ENCODE measurements around the gene PRDM15.

The PRDM15 gene

DNA sequence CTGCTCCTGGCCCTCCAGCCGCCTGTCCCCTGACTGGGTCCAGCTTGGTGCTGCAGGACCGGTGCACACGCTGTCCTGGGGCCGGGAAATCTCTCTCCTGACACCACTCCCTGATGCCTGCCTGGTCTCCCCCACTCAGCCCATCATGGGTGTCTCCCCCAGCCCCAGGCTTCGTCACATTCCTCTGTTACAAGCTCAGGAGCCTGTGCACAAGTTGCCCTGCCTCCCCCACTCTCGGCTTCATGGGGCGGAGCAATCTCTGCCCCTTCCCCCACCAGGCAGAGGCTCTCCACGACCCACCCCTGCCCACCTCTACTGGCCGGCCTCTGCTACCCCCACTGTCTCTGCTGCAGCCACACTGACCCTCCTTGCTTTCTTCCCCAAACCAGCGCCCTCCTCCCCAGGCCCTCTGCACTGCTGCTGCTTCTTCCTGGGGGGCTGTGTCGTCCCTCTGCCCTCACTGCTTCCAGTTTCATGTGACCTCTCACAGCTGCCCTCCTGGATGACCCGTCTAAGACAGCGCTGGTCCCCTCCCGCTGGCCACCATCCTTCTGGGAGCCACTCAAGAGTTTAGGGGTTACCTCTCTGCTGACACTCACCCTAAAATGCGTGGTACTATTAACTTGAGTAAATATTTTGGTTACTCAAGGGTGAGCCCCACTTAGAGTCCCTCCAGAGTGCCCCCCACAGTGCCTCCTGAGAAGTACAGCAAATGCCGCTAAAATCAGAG lies 106.6 kb downstream of the PRDM15 start:
- DNase-seq = no peak

DNA sequence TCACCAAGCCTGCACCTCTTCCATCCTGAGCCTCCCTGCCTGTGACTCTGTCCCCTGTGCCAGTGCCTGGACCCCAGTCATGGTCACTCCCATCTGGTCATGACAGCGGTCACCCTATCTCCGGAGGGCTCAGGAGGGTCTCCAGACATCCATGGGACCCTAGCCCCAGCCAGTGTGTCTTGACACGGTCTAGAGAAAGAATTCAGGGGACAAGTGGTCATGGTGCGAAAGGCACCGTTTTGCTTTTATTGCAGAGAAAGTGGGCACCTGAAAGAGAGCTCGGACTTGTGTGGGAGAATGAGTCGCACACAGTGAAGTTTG lies 107.6 kb downstream of the PRDM15 start:
- DNase-seq = no peak

DNA sequence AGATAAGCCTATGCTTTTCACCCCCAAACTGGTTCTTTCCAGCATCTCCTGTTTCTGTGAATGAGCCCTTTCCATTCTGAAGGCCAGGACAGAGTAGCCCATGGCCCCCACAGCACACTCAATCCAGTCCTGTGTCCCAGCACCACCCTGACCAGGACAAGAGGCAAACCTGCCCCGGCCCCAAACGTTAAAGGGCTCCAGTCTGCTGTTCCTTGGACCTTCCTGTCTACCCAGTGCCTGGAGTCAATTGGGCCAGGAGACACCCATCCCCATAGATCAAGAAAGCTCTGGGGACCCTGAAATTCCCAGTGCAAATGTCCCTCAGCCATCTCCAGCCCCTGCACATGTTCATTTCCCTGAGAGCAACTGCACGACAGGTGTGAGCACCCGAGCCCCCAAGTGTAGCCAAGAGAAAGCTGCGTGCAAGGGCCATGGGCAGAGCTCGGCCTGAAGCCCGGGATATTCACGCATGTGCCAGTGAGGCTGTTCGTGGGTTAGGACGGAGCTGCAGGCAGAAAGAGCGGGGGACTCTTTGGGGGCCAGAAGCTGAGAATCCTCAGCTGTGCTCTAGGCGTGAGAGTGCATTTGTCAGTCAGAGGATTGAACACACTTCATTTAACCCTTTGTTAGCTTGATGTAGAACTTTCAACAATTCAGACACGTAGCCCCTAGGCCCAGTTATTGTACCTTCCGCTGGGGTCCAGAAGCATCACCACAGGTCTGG lies 108.1 kb downstream of the PRDM15 start:
- DNase-seq = no peak

GRCh38 chr21:41769933-41770332 lies 109.2 kb downstream of the PRDM15 start:
- DNase-seq = no peak

DNA sequence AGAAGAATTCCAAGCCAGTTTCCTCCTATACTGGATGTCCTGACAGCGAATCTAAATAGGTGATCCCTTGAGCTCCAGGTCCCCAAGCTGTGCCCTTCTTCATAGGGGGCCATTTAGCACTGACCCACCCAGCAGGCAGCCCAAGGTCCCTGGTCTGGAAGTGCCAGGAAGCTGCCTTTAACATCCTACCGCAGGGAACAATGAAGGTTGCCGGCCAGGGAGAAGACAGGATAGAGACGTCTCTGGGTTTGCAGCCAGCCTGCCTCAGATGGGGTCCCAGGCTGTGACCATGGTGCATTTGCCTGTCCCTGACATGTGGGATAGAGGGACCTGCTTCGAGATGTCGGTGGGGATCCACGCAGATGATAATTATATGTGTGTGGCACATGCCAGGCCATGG lies 109.6 kb downstream of the PRDM15 start:
- no peak for DNase-seq

GRCh38 chr21:41769111-41769510 lies 110.0 kb downstream of the PRDM15 start:
- no peak for DNase-seq

GRCh38 chr21:41768437-41769042 lies 110.6 kb downstream of the PRDM15 start:
- DNase-seq = no peak

DNA sequence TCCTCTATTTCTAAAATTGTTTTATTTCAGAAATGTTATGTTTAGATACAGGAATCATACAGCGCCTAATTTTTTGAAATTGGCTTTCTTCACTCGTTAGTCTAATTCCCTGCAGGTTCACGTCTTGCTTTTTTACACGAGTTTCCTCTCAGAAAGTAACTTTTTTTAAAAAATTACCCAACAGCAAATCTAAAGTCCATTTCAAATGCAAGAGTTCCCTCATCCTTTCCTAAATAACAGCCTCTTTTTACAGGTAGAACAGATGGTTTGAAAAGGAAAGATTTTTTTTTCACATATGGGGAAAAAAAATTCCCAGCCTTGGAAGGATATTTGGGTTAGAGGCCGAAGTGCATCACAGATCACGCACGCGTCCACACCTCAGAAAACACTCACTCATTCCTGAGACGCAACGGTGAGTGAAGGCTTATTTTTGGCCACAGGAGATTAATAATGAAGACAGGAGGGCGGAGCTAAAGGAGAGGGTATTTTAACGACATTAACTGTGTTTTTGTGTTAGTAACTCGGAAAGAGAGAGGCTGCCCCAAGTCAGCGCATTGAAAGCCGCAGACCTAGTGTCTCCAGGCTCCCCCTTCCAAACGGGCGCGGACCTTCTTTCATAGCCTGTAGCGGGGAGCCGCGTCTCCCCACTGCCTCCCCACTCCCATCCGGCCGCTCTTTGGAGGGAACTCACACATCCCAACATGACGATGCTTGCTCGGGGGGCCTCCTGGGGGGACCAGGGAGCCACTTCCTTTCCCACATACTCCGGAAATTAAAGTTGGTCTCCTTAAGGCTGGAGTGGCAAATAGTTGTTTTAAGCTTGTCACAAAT lies 111.3 kb downstream of the PRDM15 start:
- no peak for DNase-seq

DNA sequence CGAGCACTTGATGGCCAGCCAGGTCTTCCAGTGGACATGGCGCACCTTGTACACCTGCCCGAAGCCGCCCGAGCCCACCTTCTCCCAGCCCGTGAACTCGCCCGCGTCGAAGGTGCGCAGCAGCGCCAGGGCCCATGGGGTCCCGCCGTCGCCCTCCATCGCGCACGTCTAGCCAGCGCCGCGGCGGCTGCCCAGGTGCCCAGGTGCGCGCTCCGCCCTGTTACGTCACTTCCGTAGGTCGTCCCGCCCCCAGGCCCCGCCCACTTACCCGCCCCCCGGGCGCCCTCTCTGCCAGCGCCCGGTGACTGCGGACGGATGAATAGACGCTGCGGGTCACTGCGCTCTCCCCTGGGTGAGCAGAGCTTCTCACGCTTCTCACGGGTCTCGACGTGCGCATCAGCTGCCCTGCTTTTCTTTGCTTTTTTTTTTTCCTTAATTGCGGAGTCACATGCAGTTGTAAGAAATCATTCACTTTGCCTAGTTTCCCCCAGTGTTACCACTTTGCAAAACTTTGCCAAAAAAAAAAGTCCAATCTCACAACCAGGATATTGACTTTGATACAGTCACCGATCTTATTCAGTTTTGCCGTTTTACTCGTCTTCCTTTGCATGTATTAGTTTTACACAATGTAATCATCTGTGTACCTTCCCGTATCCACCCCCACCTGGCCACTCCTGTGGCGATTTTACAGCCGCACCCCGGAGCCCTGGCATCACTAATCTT lies 112.1 kb downstream of the PRDM15 start, which contains the start of gene RIPK4:
RIPK4 (minus strand) TSS at position 170 of the 723 bp plus-strand sequence; CDS start at position 159, 11 bp downstream.
- DNase-seq = peak; percentile 83

DNA sequence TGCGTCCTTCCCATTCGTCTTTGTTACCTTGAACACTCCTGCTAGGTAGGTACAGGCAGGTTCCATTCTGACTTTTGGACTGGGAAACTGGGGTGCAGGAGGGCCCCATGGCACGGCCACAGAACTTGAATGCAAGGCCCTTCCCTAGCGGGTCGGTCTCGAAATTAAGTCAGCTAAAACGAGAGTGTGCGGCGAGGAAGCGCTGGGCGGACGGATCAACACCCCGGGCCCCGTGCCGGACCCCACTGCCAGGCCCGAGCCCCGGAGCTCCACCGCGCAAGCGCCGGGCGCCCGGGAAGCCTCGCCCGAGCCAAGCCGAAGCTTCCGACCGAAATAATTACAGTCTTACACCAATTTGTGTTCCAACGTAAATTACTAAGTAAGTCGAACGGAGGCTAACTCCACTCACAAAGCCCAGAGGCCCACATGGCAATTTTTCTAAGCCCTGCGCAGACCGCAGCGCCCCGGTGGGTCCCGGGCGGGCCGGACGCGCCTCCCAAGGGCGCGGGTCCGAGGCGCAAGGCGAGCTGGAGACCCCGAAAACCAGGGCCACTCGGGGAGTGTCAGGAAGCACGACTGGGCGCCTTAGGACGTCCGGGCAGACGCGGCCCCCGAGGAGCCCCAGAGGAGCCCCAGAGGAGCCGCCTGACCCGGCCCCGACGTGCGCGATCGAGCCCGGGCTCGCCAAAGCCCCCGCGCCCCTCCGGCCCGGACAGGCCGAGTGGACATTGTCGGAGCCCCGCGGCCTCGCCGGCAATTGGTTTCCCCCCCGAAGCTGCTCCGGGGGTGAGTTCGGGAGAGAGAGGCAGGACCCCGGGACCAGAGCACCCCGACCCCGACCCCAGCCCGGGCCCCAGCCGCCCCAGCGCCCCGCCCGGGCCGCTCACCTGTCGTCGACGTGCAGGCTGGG lies 112.9 kb downstream of the PRDM15 start:
- DNase-seq = no peak

DNA sequence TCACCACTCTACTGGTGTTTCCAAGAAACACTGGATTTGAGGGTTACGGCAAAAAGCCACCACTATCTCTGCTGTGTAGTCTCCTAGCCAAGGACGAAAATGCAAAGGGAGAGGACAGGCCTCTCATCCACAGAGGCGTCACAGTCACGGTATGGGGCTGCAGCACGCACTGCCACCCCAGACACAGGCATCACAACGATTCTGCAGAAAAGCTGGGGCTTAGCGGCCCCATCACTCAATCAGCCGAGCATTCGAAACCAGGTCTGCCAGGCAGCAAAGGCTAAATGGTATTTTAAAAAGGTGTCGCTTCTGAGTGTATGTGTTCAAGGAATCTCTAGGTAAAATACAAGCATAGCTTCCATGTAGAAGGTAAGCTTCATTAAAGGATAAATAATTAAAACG lies 113.7 kb downstream of the PRDM15 start:
- no peak for DNase-seq

- DNase-seq = no peak
Observed at GRCh38 chr21:41764558-41765419, 114.4 kb downstream of the PRDM15 start.

DNA sequence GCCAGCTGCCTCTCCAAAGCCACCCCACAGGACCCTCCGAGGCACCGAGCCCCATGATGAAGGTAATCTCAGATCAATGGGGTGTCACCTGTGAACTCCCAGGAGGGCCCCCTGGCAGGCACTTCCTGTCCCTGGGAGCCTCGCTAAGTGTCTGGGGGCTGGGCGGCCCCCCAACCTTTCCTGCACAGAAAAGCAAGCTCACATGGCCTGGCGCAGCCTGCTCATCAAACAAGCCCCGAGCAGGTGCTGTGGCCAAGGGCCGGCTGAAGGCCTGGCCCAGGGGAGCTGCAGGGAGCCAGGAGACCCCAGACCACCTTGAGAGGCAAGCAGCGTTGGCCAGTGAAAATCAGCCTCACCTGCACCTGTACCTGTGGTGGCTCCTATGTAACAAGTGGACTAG lies 115.1 kb downstream of the PRDM15 start:
- DNase-seq = no peak

- DNase-seq = peak; percentile 78
Observed at GRCh38 chr21:41763398-41763931, 115.7 kb downstream of the PRDM15 start.

DNA sequence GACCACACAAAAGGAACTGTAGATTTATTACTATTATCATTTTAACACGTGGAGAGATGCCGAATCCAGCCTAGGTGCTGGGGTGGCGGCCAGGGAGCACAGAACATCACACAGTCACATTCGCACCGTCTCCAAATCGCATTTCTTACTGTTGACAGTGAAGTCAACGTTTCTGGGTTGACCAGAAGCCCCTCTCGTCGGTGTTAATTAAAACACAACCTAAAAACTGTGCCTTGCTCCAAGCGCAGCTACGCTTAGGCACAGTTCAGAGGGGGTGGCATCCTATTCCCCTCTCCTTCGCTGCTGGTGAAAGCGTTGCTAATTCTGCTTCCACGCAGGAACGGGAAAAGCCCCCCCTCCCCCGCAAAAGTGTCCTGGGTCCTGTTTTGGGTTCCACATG lies 116.4 kb downstream of the PRDM15 start:
- no peak for DNase-seq

DNA sequence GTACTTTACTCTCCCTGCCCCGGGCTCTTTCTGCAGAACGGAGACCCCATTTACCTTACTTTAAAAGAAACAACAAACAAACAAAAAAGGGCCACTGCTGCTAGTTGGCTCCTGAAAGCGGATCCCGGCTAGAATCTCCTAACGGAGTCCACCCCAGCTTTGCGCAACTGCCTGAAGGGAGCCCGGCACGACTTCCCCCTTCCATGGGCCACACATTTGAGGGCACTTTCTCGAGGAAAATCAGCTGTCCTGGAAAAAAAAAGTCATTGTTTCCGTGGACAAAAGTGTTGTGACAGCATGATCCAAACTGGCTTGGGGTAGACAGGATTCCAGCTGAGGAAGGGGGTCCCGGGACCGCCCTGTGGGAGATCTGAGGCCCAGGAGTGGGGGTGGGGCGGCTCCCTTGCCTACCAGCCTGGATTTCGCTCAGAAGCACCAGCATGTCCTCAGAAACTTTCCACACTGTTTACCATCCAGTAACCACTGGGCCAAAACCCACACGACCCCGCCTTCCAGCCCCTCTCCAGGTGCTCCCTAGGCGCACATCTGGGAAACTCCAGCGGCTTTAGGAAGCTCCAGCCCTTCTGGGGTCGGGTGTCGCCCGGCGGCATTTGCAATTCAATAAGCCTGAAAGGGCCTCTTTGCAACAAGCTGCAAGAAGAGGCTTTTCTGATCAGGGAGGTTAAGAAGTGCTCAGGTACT lies 117.1 kb downstream of the PRDM15 start:
- DNase-seq = no peak

DNA sequence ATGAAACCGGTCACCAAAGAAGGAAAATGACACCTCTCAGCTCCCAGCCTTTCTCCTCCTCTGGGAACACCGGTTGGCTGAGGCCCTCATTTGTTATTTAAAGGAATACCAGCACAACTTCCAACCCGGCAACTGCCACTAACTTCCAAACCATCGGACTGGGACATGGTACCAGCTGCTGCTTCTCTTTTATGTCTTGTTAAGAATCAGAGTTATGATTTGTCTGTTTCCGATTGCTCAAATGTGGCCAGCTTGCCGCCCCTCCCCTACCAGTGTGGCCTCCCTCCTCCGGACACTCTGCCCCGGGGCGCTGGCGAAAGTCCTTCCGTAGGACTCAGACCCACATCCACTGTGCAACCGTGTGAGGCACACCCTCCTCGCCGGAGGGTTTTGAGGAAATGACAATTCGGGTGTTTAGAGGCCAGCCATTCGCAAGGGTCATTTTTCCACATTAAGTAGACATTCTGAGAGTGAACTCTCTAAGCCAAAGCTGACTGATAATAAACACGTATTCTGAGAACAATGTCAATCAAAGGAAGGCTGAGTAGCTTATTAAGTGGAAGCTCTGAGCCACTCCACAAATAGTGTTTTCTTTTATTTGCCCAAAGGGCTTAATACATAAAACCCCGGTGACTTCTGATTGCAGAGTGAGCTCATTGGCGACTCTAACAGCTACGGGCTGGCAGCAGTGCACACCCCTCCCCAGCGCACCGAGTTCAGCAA lies 117.8 kb downstream of the PRDM15 start:
- no peak for DNase-seq

DNA sequence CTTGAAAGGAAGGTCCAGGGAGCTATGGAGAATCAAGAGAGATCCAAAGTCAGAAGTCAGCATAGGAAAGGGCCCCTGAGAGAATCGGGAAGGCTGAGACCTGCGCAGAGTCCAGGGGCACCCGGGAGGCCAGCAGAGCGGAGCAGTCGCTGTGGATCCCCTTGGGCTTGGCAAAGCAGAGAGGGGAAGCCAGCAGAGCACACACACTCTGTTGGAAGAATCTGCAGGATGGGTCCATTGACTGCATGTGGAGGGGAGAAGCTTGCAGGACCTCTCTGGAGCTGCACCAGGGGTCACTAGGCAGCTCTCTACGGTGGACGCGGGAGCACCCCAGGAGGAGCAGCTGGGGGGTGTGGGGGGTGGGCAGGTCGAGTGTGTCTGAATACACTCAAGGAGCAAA lies 118.7 kb downstream of the PRDM15 start:
- no peak for DNase-seq

GRCh38 chr21:41759926-41760325 lies 119.2 kb downstream of the PRDM15 start:
- DNase-seq = no peak
